Activated CD8-positive, alpha-beta memory T cell treated with anti-CD3 and anti-CD28 coated beads for 36 hours (primary cell): Measurements from ENCODE around the gene PZP. TPM values are rescaled to one million over a fixed set of nuclear protein-coding genes. Genes with fewer than 3 reads are reported as not detected.

ENCODE experiments used
- CTCF ChIA-PET: fragments of 350-600 bp; sonication (Branson Sonifier 250); formaldehyde crosslinking; loops from one replicate; lab custom pipeline; 2021; ENCODE audit warnings: antibody characterized with exemption; lab: Charles Lee
- POLR2A ChIA-PET: fragments of 350-600 bp; sonication (Branson Sonifier 250); formaldehyde crosslinking; loops from one replicate; lab custom pipeline; 2021; ENCODE audit warnings: antibody characterized with exemption; lab: Charles Lee
- total RNA-seq, 2 experiments: library from RNA; stranded (reverse); gene quantifications; one replicate each; pipeline ENCODE4 v1.2.3, GENCODE V29; 2021

PZP gene
- total RNA-seq, 2 experiments from 2014 or later, result not detected

DNA sequence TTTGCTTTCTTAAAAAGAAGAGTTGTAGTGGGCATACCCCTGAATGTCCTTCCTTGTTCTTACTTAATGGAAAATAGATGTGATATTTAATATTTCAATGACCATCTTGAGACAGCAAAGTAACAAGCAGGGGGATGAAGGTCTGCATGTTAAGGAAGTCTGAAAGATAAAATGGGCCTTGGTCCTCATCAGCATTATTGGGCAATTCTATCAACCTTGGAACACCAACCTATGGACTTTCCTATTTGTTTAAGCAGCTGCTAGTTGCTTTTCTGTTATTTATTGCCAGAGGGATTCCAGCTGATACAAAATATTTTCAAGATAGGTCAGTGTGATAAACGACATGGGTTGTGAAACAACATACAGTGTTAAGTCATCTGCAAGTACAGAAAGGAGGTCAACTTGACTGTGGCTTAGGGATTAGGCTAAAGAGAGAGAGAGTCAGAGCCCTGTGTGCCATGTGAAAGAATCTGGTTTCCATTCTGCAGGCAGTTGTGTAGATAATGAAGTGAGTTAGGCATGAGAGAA, 76.1 kb downstream of the PZP start:
- CTCF ChIA-PET, result no interaction called here

DNA sequence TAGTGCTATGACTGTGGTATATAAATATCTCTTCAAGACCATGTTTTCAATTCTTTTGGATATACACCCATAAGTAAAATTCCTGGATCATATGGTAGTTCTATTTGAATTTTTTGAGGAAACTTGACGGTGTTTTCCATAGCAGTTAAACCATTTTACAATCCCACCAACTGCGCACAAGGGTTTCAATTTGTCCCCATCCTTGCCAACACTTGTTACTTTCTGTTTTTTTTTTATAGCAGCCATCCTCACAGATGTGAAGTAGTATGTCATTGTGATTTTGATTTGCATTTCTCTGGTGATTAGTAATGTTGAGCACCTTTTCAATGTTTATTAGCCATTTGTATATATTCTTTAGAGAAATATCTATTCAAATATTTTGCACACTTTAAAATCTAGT, 78.0 kb downstream of the PZP start:
- ChIA-PET CTCF (no interaction called here), POLR2A (no interaction called here)

More for the DNA sequence above, 76.1 kb downstream of the PZP start:
- POLR2A ChIA-PET, result no interaction called here

DNA sequence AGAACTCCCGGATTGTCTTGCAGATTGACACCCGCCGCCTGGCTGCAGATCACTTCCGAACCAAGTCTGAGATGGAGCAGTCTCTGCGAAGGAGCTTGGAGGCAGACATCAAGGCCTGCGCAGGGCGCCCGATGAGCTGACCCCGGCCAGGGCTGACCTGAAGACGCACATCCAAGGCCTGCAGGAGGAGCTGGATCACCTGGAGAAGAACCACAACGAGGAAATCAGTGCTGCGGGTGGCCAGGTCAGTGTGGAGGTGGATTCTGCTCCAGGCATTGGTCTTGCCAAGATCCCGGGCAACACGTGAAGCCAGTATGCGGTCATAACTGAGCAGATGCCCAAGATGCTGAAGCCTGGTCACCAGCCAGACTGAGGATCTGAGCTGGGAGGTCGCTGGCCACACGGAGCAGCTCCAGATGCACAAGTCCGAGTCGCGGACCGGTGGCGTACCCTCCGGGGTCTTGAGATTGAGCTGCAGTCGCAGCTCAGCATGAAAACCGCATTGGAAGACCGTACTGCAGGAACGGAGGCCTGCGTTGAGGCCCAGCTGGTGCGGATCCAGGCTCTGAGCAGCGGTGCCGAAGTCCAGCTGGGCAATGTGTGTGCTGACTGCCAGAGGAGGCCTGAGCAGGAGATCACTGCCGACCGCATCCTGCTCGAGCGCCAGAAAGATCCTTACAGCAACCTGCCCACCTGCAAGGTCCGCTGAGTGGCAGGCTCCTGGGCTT, 80.1 kb downstream of the PZP start:
- POLR2A ChIA-PET, result no interaction called here
- CTCF ChIA-PET, result no interaction called here

DNA sequence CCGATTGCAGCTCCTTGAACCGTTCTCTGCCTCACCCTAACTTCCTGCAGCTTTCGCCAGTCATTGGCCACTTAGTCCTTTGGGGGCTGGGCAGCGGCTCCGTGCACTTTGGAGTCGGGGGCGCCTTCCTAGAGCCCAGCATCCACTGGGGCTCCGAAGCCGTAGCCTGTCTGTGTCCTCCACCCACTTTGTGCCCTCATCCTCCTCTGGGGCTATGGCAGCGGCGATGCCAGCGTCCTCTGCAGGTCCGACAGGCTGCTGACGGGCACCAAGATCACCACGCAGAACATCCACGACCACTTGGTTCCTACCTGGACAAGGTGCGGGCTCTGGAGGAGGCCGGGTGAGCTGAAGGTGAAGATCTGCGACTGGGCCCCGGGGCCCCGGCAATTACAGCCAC, 80.7 kb downstream of the PZP start:
- ChIA-PET POLR2A (no interaction called here), CTCF (no interaction called here)

DNA sequence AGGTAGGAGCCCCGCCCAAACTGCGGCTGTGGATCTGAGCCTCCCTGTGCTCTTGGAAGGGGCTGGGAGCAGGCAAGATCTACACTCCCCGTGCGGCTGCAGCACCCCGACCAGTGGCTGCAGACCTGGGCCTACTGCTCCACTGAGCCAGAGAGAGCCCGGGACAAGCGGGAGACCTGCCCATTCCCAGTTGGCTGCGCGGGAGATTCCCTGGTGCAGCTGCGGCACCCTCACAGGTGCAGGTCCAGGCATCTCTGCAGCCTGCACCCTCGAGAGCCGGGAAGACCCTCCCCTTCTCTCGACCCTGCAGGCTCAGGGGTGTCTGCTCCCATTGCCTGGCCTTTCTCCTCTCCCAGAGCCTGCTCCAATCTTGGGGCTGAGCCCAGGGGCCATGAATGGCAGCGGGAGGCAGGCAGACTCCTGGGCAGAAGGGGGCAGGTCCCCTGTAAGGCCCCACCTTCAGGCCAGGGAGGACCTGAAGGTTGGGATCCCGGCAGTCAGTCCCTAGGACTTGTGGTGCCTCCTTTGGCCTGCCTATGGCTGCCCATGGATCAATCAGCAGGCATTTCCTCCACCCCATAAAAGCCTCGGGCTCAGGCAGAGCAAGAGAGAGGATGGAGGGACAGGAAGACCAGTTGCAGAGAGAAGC, 83.7 kb downstream of the PZP start:
- CTCF ChIA-PET, result no interaction called here

DNA sequence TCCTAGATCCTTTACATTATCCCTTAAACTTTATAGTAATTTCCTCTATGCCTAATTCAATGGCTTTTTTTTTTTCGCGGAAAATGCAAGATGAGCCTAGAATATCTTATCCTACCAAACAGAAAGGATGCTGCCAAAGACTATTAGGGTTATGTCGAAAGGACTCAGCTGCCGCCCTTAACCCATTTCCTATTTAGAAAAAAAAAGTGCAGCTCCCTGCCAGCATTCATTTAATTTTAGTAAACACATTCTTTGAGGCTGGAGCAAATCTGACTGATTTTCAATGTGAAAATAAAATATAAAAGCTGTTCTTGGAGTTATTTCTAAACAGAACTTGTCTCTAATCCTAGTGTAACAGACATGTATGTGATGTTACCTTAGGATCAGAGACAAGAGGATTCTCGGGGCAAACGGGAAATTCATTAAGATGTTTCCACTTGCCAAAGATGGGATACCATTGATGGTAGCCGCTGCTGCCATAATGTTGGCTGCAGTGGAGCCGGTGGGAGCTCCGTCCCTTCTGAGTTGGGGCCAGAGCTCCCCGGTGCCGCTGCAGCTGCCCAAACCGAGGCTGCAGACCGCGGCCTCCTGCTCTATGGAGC, 84.3 kb downstream of the PZP start:
- ChIA-PET POLR2A (no interaction called here), CTCF (no interaction called here)

More for the DNA sequence above, 83.7 kb downstream of the PZP start:
- POLR2A ChIA-PET, result interaction anchor here (0.6 kb wide), 1 partner anchor 13 kb away, joined by 3 read pairs; no protein-coding TSS in a partner anchor

DNA sequence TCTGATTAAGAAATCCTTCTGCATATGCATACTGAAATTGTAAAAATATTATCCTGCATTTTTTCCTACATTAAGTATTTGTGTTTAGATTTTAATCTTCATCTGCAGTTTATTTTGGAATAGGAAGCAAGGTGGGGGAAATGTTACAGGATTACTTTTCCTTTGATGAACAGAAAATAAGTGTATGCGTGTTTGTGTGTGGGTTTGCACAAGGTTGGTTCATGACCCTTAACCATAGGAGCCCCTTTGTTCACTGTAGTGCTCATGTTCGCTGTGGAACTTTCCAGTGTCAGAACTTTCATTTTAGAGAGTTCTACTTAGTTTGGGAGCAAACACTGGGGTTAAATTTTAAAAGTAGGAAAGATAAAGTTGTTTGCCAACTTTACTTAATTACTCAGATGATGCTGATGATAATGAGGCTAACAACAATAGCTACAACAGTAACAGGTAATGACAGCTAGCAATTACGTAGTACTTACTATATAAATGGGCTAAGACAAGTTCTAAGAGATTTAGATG, 86.0 kb downstream of the PZP start:
- POLR2A ChIA-PET, result no interaction called here
- CTCF ChIA-PET, result no interaction called here

DNA sequence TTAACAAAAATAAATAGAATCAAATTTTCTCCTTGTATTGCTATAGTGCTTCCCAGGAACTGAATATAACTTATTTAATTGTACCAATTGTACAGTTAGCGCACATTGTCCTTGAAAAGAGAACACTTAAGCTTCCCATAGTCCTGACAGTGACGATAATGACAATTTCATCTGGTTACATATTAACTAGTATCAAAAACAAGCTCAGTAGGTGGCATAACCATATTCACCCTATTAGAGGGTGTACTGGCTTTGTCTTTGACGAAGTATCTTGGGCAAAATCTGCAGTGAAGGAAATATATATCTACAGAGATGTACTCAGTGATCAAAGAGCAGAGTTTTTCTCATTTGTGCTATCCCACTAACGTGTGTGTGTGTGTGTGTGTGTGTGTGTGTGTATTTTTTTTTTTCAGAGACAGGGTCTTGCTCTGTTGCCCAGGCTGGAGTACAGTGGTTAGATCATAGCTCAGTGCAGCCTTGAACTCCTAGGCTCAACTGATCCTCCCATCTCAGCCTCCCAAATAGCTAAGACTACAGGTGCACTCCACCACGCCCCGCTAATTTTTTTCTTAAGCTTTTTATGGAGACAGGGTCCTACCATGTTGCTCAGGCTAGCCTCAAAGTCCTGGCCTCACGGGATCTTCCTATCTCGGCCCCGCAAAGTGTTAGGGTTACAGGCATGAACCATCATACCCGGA, 87.6 kb downstream of the PZP start:
- CTCF ChIA-PET, result no interaction called here

DNA sequence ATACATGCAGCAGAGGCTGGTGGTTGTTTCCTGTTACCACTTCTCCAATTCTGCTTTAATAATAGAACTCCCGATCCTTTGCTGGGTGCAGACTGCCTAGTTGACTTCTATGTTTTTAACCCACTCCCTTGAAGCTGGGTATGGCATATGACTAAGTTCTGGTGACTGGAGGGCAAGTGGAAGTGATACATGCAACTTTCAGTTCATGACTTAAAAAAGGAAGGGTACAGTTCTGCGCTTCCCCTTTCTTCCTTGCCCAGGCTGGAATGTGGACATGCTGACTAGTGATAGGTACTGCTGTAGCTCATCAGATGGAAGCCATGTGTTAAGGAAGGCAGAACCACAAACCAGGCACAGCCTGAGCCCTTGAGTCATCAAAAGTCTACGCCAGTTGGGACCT, 90.0 kb downstream of the PZP start:
- ChIA-PET POLR2A (no interaction called here), CTCF (no interaction called here)

More for the DNA sequence above, 87.6 kb downstream of the PZP start:
- POLR2A ChIA-PET, result no interaction called here

DNA sequence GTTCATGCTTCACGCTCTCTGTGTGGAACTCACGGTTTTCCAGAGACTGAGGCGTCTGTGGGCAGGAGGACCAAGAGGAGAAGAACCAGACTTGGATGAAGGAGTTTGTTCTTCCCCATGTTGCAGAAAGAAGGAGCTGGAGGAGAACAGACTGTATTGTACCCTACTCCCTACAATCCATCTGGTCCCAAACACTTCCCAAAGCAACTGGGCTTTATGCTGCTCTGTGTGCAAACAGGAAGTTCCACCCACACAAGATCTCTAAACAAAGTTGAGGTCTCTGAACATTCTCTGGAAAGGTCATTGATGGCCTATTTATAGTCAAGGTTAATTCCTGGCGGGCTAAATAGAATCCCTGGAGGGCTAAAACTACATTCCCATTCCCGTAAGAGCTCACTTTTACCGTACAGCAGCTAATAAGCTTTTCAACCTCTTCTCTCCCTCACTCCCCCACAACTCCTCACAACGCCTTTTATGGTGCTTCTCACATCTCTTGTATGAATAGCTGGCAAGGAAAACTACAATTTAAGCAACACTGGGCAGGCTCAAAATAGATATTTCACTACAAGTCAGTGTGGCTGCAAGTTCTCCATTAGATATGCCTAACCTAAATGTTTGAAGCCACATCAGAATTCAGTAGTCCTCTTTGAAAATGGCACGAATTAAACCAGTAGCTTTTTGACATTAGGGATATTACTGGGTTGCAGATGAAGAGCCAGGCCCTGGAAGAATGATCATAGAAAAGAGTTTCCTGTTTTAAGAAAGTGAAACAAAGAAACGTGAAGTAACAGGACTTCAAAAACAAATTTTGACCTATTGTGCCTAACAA, 92.2 kb downstream of the PZP start, which contains the start of gene A2M:
Gene A2M, minus strand, starts transcription at position 189 of the 829 bp plus-strand sequence. Its CDS starts 70 bp downstream, at position 119.
- POLR2A ChIA-PET, result no interaction called here
- CTCF ChIA-PET, result no interaction called here

DNA sequence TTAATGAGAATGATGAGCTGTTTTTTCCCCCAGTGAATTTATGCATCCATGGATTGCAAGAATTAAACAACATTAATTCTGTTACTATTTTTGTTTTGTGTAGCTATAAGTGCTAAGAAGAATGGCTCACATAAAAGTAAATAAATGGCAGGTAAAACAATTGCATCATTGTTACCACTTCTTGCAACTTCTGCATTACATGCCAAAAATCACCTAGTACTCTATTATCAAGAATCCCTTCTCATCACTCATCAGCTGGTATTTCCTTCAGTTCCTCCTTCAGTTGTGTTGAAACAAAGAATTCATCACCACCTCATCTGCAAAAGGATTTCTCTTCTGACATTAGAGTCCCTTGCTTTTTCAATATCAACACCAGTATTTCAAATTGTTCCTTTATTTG, 93.2 kb downstream of the PZP start:
- ChIA-PET POLR2A (no interaction called here), CTCF (no interaction called here)

DNA sequence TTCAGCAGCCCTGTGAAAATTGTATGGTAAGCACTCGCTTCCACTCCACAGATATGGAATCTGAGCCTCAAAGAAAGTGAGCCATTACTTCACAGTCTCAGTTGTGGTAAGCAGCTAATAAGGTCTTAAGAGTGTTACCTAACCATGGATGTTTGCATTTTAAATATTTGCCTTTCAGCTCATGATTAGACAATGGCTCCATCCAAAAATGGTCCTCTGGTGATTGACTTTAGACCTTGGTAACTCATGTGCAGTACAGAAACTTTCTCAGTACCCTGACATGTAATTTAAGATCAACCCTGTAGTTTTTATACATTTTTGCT, 94.2 kb downstream of the PZP start:
- POLR2A ChIA-PET, result no interaction called here
- CTCF ChIA-PET, result no interaction called here

DNA sequence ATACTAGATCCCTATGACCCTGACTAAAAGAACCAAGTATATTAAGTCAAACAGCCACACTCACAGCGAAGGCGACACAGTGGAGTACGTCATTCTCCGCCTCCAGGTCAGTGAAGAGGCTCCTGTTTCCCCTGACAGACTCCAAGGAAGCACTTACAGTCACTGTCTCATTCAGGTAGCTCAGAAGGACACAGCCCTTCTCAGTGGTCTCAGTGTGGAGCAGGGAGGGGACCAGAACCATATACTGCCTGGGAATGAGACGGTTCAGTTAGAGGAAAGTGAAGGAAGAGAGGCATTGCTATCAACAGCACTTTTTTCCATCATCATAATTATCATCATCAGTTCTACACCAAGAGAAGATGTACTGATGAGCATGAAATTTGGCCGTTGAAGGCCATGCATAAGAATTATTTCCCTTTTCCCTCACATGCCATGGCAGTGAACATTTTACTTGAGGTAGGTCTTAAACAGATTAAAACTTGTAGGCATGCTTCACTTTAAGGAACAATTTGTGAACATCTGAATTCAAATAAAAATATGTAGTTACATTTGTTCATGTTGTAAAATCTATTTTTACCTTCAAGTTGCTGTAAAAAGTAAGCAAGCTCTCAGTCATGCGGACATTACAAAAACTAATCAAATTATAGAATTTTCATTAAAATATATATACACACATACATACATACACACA, 94.8 kb downstream of the PZP start:
- ChIA-PET CTCF (no interaction called here), POLR2A (no interaction called here)

DNA sequence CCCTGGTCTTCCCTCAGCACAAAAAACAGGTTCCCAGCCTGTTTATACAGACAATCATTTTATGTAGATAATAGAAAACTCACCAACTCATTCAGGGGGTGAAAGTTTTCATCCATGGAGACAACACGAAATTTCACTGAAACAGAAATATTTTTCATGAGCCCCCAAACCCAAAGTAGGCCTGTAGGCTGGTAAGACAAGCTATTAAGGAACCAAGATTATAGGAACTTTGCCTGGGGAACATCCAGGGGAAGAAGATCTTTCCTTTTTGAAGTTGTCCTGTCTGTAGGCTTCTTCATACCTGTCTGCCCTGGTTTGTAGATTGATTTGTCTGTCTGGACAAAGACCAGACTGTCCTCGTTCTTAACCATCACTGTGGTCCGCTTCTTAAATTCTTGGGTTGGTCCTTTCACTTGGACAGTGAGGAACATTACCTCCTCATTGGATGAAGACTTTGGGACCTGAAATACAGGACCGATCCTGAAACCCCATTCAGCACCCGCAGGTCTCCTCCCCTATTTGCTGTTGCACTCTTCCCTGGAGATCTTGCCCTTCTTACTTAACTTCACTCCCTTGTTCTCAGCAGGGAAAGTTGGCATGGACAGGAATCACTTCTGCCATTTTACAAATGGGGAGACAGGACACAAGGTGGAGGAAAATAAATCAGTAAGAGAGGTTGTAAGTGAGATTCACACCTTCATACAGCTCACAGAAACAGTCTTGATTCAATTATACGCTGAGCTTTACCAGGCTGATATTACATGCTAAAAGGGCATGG, 95.9 kb downstream of the PZP start:
- POLR2A ChIA-PET, result no interaction called here
- CTCF ChIA-PET, result no interaction called here

DNA sequence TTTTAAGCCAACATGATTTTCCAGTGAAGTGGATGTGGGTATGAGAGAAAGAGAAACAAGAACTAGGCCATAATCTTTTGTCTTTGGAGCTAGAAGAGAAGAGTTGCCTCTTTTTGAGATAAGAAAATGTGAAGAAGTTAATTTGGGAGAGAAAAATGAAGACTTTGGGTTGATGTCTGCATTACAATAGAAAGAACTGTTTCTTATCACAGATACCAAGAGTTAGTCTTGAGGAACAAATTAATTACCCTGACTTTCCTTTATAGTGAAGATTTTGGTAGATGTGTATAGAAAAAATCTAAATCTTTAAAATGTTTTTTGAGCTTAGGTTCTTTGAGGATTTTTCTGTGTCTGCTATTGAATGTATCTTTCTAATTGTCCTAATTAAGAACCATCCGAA, 96.7 kb downstream of the PZP start:
- POLR2A ChIA-PET, result no interaction called here
- CTCF ChIA-PET, result no interaction called here

DNA sequence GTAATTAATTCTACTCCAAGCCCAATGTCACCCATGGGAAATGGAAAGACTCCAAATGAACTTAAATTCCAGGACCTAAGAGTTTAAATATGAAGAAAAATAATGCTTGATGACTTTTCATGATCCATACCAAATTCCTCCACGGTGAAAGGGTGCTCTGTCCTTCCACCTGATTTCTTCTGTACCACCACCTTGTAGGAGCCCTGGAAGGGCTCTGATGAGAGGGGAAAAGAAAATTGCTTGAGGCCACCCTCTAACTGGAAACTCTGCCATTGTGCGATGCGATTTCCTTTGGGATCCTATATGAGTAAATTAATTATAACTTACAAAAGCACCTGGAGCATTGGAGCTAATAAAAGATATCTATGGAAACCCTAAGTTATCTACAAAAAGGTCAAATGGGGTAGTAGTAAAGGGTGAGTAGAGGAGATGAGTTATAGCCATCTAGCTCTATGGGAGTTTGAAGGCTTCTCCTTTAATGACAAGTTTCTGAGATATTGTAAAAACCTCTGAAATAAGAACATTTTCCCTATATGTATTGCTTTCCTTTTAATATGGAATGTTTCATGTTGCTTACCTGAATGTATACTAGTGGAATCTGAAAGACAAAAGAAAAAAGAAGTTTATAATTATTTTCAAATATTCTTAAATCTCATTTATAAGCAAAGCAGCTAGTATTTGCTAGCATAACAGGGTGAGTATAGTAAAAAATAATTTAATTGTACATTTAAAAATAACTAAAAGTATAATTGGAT, 98.3 kb downstream of the PZP start:
- ChIA-PET CTCF (no interaction called here), POLR2A (no interaction called here)

DNA sequence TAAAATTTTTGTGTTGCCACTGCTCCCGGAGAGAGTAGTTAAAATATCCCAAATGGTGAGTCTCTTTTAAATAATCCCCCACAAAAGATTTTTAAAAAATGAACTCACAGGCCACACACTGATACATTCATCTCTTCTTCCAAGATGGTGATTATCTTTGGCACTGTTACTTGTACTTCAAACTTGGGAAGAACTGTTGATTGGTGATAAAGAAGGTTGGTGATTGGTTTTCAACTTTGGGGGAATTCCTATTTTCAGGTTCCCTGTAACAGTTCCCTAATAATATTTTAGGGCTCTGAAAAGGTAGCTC, 99.0 kb downstream of the PZP start:
- CTCF ChIA-PET, result no interaction called here

More for the DNA sequence above, 99.0 kb downstream of the PZP start:
- POLR2A ChIA-PET, result no interaction called here
